BJ (cell line): ENCODE data around the gene AKT3. TPM values are rescaled to one million over a fixed set of nuclear protein-coding genes. Genes with fewer than 3 reads are reported as not detected.

ENCODE experiments used
- CTCF ChIA-PET: fragments of 350-600 bp; formaldehyde crosslinking; extraction: SDS; loops from one replicate; lab custom pipeline; 2021; ENCODE audit warnings: antibody characterized with exemption, inconsistent platforms; lab: Yijun Ruan, JAX
- POLR2A ChIA-PET: fragments of 300-600 bp; sonication (Branson Sonifier 250); formaldehyde crosslinking; extraction: SDS; loops from one replicate; lab custom pipeline; 2021; ENCODE audit warnings: antibody characterized with exemption; lab: Charles Lee
- DNase-seq: peaks from one replicate; pipeline ENCODE4 v3.0.0-alpha.2; 2011; ENCODE audit warnings: low read depth
- H3K27me3 ChIP-seq: 2 replicates; pipeline ENCODE4 v1.6.0; 2011; ENCODE audit warnings: low read length; ENCODE audit not compliant: control insufficient read depth, insufficient read depth
- H3K36me3 ChIP-seq: 2 replicates; pipeline ENCODE4 v1.5.1; 2011; ENCODE audit warnings: low read length; ENCODE audit not compliant: control insufficient read depth, insufficient read depth
- H3K4me3 ChIP-seq: 2 replicates; pipeline ENCODE4 v1.5.1; 2011; ENCODE audit warnings: low read depth, mild to moderate bottlenecking, control low read depth, low read length
- CTCF ChIP-seq: IDR thresholded peaks from 2 replicates; pipeline ENCODE4 v1.5.1; 2011; ENCODE audit warnings: low read depth, mild to moderate bottlenecking, control low read depth, inconsistent platforms, low read length, moderate library complexity; ENCODE audit not compliant: insufficient read depth
- polyA plus RNA-seq: library from polyadenylated mRNA; depleted of rRNA; stranded (reverse); fragments of >200 nt; gene quantifications from 2 replicates; pipeline ENCODE4 v1.2.3, GENCODE V29; 2011

The AKT3 gene
- polyA plus RNA-seq, 1 experiment: 23.8 TPM

GRCh38 chr1:243470502-243470901 lies 379.5 kb downstream of the AKT3 start:
- Histone ChIP-seq H3K36me3 (no peaks in the 10 kb centered on the region), H3K4me3 (no peak overlapping the region), H3K27me3 (no peaks in the 10 kb centered on the region)
- ChIA-PET POLR2A (no interaction called here), CTCF (interaction anchor here (1.1 kb wide), 1 partner anchor 47 kb away, joined by 4 read pairs; no protein-coding TSS in a partner anchor)
- peak; percentile 22 for TF ChIP-seq CTCF
- no peak for DNase-seq

- Histone ChIP-seq H3K4me3 (no peak overlapping the region), H3K36me3 (no peaks in the 10 kb centered on the region), H3K27me3 (no peaks in the 10 kb centered on the region)
- no peak for DNase-seq
- no peak for TF ChIP-seq CTCF
- ChIA-PET CTCF (interaction anchor here (1.1 kb wide), 1 partner anchor 46 kb away, joined by 4 read pairs; no protein-coding TSS in a partner anchor), POLR2A (no interaction called here)
Observed at GRCh38 chr1:243469497-243469896, 380.5 kb downstream of the AKT3 start.

- Histone ChIP-seq H3K27me3 (no peaks in the 10 kb centered on the region), H3K4me3 (no peak overlapping the region), H3K36me3 (no peaks in the 10 kb centered on the region)
- ChIA-PET CTCF (interaction anchor here (1.1 kb wide), 1 partner anchor 12 kb away, joined by 3 read pairs; no protein-coding TSS in a partner anchor), POLR2A (no interaction called here)
- no peak for TF ChIP-seq CTCF
- DNase-seq: no peak
Observed at GRCh38 chr1:243465738-243466137, 384.3 kb downstream of the AKT3 start.

GRCh38 chr1:243465081-243465480 lies 385.0 kb downstream of the AKT3 start:
- H3K36me3 ChIP-seq: no peaks in the 10 kb centered on the region
- CTCF ChIA-PET: no interaction called here
- no peak for DNase-seq
- no peak for TF ChIP-seq CTCF
- no peak overlapping the region for H3K4me3 ChIP-seq
- POLR2A ChIA-PET: no interaction called here
- H3K27me3 ChIP-seq: no peaks in the 10 kb centered on the region

GRCh38 chr1:243462929-243463697 lies 386.9 kb downstream of the AKT3 start:
- no peak for DNase-seq
- POLR2A ChIA-PET: no interaction called here
- CTCF ChIA-PET: no interaction called here
- TF ChIP-seq CTCF: no peak
- H3K27me3 ChIP-seq: no peaks in the 10 kb centered on the region
- no peak overlapping the region for H3K4me3 ChIP-seq
- H3K36me3 ChIP-seq: no peaks in the 10 kb centered on the region
